Pancreas (tissue), 10 donors: ENCODE data around the gene COX6B2. TPM values are rescaled to one million over a fixed set of nuclear protein-coding genes. Genes with fewer than 3 reads are reported as not detected.

Experiments
- ATAC-seq, 4 donors: fragments of 200-7000 bp; cut with Tn5 transposase; one replicate each; pipeline versions ENCODE4 v1.8.0 to v1.9.1; 2020; ENCODE audit warnings: mild to moderate bottlenecking in 4 of 4, moderate library complexity in 4 of 4
- DNase-seq, 6 donors: peaks; one replicate each; pipeline ENCODE4 v3.0.0-alpha.2; 2020
- FAIRE-seq: peaks from 2 replicates; lab custom pipeline; 2012; peaks lifted over from hg19 to GRCh38; lab: Jason Lieb, UNC
- H3K27ac ChIP-seq, 4 donors: fragments of 200-600 bp; sonication (generic); 1 replicate in 3 of 4; 2 replicates in 1 of 4; pipeline versions ENCODE4 v1.5.0 to v1.8.0; 2020
- H3K27me3 ChIP-seq, 4 donors: fragments of 200-600 bp; one replicate each; pipeline ENCODE4 v1.8.0; 2021
- H3K36me3 ChIP-seq, 3 donors: fragments of 200-600 bp; sonication (generic) in 1 of 3; one replicate each; pipeline versions ENCODE4 v1.5.0 to v1.8.0; 2020 to 2021
- H3K4me1 ChIP-seq, 3 donors: fragments of 200-600 bp; one replicate each; pipeline ENCODE4 v1.8.0; 2021
- H3K4me3 ChIP-seq, 4 donors: fragments of 200-600 bp; sonication (generic) in 2 of 4; one replicate each; pipeline versions ENCODE4 v1.5.0 to v1.8.0; 2020 to 2021
- H3K9me3 ChIP-seq, 4 donors: fragments of 200-600 bp; one replicate each; pipeline ENCODE4 v1.8.0; 2021
- CTCF ChIP-seq, 4 donors: fragments of 200-600 bp; sonication (generic) in 3 of 4; IDR thresholded peaks; one replicate each; pipeline versions ENCODE4 v1.5.0 to v1.8.0; 2021; ENCODE audit warnings: antibody characterized with exemption in 4 of 4
- WGBS, 2 donors: extraction: QIAGEN DNeasy Blood & Tissue Kit; methylation state at CpG; one replicate each; pipeline ENCODE4 v1.1.7; 2013; 5-methylcytosine and 5-hydroxymethylcytosine counted together
- intact Hi-C, 3 donors: fragments of 100-400 bp; cut with DNase I; formaldehyde crosslinking; loops; one replicate each; pipeline versions ENCODE4 v1.11.1 to v1.14.2; 2022
- polyA plus RNA-seq, 2 donors: library from polyadenylated mRNA; stranded (reverse); fragments of 200-250 nt; gene quantifications; one replicate each; pipeline ENCODE4 v1.2.3, GENCODE V29; 2013
- total RNA-seq, 6 donors: library from RNA; stranded (reverse); fragmentation: NEBNext Ultra II Directional in 4 of 6; extraction: Animal tissue kit (Norgen Biotek cat#: 25700) in 4 of 6; gene quantifications; one replicate each; pipeline versions ENCODE4 v1.2.1 to v1.2.4, GENCODE V29; 2021 to 2023
- donor health status: healthy with polysubstance abuse.
- donor health status: DM: no; HTN: no; CAD: no; lungs with moderate emphysema.
- donor health status: DM: no; HTN: no; CAD: no.
- donor health status: control.
- donor health status: control.
- donor health status: Bipolar disorder and iron deficiency.
- donor health status: DM: yes; HTN: yes; CAD: no.
- donor health status: DM: no; HTN: no; CAD: no.
- donor health status: DM: no; HTN: no; CAD: no.
- donor health status: DM: yes; HTN: yes; CAD: no.

COX6B2 gene
- total and polyA plus RNA-seq, 8 donors = 0.28 to 0.62 (median 0.42) TPM; not detected in 5

GRCh38 chr19:55299991-55300390 lies 54.5 kb downstream of the COX6B2 start:
- ATAC-seq = no peak
- FAIRE-seq = no peak
- WGBS, 2 donors = 81 to 89% methylated on average over 10 of the region's 10 CpGs

More at GRCh38 chr19:55299991-55300390, 54.5 kb downstream of the COX6B2 start:
- no peak for TF ChIP-seq CTCF (IDR thresholded peaks at IDR 0.05)
- no peak for DNase-seq
- Histone ChIP-seq H3K27me3 (no peaks in the 10 kb centered on the region), H3K4me1 (no peaks in the 10 kb centered on the region), H3K36me3 (no peaks in the 10 kb centered on the region), H3K9me3 (no peaks in the 10 kb centered on the region), H3K27ac (no peak overlapping the region), H3K4me3 (no peak overlapping the region)
- intact Hi-C loops = loop anchor here in 2 of 3 donors (10.0 kb wide), 3 partner anchors 75 to 105 kb away; partner anchors contain the start of genes IL11 (in 1 of the 2), RPL28 (in 1 of the 2), TMEM190 (in 1 of the 2) and TMEM238 (in 1 of the 2)

Other genes starting within 250 kb of the COX6B2 start
- gene PPP1R12C, start 237.1 kb downstream of the COX6B2 start, total RNA-seq = 10 to 100 TPM; 37.1 to 61.5 (median 50.9) TPM
- 100 to 1,000 TPM; 174 to 266 TPM for gene PPP1R12C, start 237.1 kb downstream of the COX6B2 start, polyA plus RNA-seq
- gene TNNT1, start 205.5 kb downstream of the COX6B2 start, total RNA-seq = under 1 TPM in 1 of 6 donors, not detected in 5; 0.54 TPM
- gene TNNT1, start 205.5 kb downstream of the COX6B2 start, polyA plus RNA-seq = 1 to 10 TPM in 1 of 2 donors, not detected in 1; 4.0 TPM
- gene TNNI3, start 197.0 kb downstream of the COX6B2 start, total RNA-seq = 1 to 10 TPM in 1 of 6 donors, under 1 TPM in 1, not detected in 4; 0.66 to 4.1 TPM
- 1 to 10 TPM; 2.2 to 2.9 TPM for gene TNNI3, start 197.0 kb downstream of the COX6B2 start, polyA plus RNA-seq
- 1 to 10 TPM; 1.2 to 3.2 (median 2.5) TPM for gene DNAAF3, start 188.1 kb downstream of the COX6B2 start, total RNA-seq
- 1 to 10 TPM; 3.0 to 3.3 TPM for gene DNAAF3, start 188.1 kb downstream of the COX6B2 start, polyA plus RNA-seq
- gene SYT5, start 174.4 kb downstream of the COX6B2 start, total RNA-seq = 1 to 10 TPM in 5 of 6 donors, under 1 TPM in 1; 0.88 to 3.7 (median 1.7) TPM
- 10 to 100 TPM; 10.6 to 41.1 TPM for gene SYT5, start 174.4 kb downstream of the COX6B2 start, polyA plus RNA-seq
- 10 to 100 TPM in 2 of 6 donors, 1 to 10 TPM in 4; 5.1 to 15.3 (median 8.8) TPM for gene PTPRH, start 145.2 kb downstream of the COX6B2 start, total RNA-seq
- 1 to 10 TPM; 5.8 to 8.0 TPM for gene PTPRH, start 145.2 kb downstream of the COX6B2 start, polyA plus RNA-seq
- gene TMEM86B, start 126.0 kb downstream of the COX6B2 start, total RNA-seq = 1 to 10 TPM; 1.0 to 1.8 (median 1.5) TPM
- gene TMEM86B, start 126.0 kb downstream of the COX6B2 start, polyA plus RNA-seq = 10 to 100 TPM; 14.4 to 27.3 TPM
- 10 to 100 TPM; 15.3 to 31.4 (median 18.9) TPM for gene PPP6R1, start 95.7 kb downstream of the COX6B2 start, total RNA-seq
- gene PPP6R1, start 95.7 kb downstream of the COX6B2 start, polyA plus RNA-seq = 10 to 100 TPM; 27.0 to 33.1 TPM
- gene HSPBP1, start 74.6 kb downstream of the COX6B2 start, total RNA-seq = 10 to 100 TPM in 4 of 6 donors, 1 to 10 TPM in 2; 7.0 to 16.6 (median 12.3) TPM
- 10 to 100 TPM; 26.4 to 29.5 TPM for gene HSPBP1, start 74.6 kb downstream of the COX6B2 start, polyA plus RNA-seq
- gene BRSK1, start 70.7 kb downstream of the COX6B2 start, total RNA-seq = 1 to 10 TPM in 3 of 6 donors, under 1 TPM in 3; 0.46 to 2.5 (median 1.1) TPM
- gene BRSK1, start 70.7 kb downstream of the COX6B2 start, polyA plus RNA-seq = 1 to 10 TPM; 4.8 to 9.2 TPM
- gene TMEM150B, start 29.4 kb downstream of the COX6B2 start, total RNA-seq = 1 to 10 TPM in 1 of 6 donors, under 1 TPM in 2, not detected in 3; 0.32 to 1.3 (median 0.83) TPM
- gene TMEM150B, start 29.4 kb downstream of the COX6B2 start, polyA plus RNA-seq = under 1 TPM in 1 of 2 donors, not detected in 1; 0.14 TPM
- 10 to 100 TPM in 2 of 6 donors, 1 to 10 TPM in 4; 4.3 to 12.6 (median 6.9) TPM for gene KMT5C, start 14.8 kb downstream of the COX6B2 start, total RNA-seq
- 10 to 100 TPM; 22.3 to 27.4 TPM for gene KMT5C, start 14.8 kb downstream of the COX6B2 start, polyA plus RNA-seq
- not detected for gene GARIN5B, start 8.5 kb upstream of the COX6B2 start, total RNA-seq
- gene GARIN5B, start 8.5 kb upstream of the COX6B2 start, polyA plus RNA-seq = not detected
- gene IL11, start 15.7 kb upstream of the COX6B2 start, total RNA-seq = under 1 TPM in 3 of 6 donors, not detected in 3; 0.20 to 0.41 (median 0.37) TPM
- under 1 TPM; 0.16 to 0.19 TPM for gene IL11, start 15.7 kb upstream of the COX6B2 start, polyA plus RNA-seq
- not detected for gene TMEM190, start 22.1 kb upstream of the COX6B2 start, total RNA-seq
- gene TMEM190, start 22.1 kb upstream of the COX6B2 start, polyA plus RNA-seq = under 1 TPM in 1 of 2 donors, not detected in 1; 0.45 TPM
- 10 to 100 TPM; 14.7 to 32.7 (median 21.3) TPM for gene TMEM238, start 29.6 kb upstream of the COX6B2 start, total RNA-seq
- under 1 TPM; 0.42 TPM for gene TMEM238, start 29.6 kb upstream of the COX6B2 start, polyA plus RNA-seq
- gene RPL28, start 31.2 kb upstream of the COX6B2 start, total RNA-seq = 1,000 to 10,000 TPM in 1 of 6 donors, 100 to 1,000 TPM in 5; 420 to 1,198 (median 819) TPM
- 1,000 to 10,000 TPM in 1 of 2 donors, 100 to 1,000 TPM in 1; 738 to 1,109 TPM for gene RPL28, start 31.2 kb upstream of the COX6B2 start, polyA plus RNA-seq
- gene UBE2S, start 53.1 kb upstream of the COX6B2 start, total RNA-seq = 1 to 10 TPM; 2.0 to 7.3 (median 5.1) TPM
- gene UBE2S, start 53.1 kb upstream of the COX6B2 start, polyA plus RNA-seq = 1 to 10 TPM; 3.6 to 5.0 TPM
- under 1 TPM in 3 of 6 donors, not detected in 3; 0.05 to 0.16 (median 0.06) TPM for gene SHISA7, start 88.6 kb upstream of the COX6B2 start, total RNA-seq
- under 1 TPM; 0.04 to 0.33 TPM for gene SHISA7, start 88.6 kb upstream of the COX6B2 start, polyA plus RNA-seq
- 10 to 100 TPM; 13.0 to 23.9 (median 20.9) TPM for gene ISOC2, start 106.9 kb upstream of the COX6B2 start, total RNA-seq
- 10 to 100 TPM; 38.3 to 43.9 TPM for gene ISOC2, start 106.9 kb upstream of the COX6B2 start, polyA plus RNA-seq
- gene C19orf85, start 110.0 kb upstream of the COX6B2 start, total RNA-seq = not detected
- not detected for gene C19orf85, start 110.0 kb upstream of the COX6B2 start, polyA plus RNA-seq
- gene ZNF628, start 121.9 kb upstream of the COX6B2 start, total RNA-seq = 1 to 10 TPM; 3.4 to 6.2 (median 4.1) TPM
- gene ZNF628, start 121.9 kb upstream of the COX6B2 start, polyA plus RNA-seq = 1 to 10 TPM; 2.6 to 7.8 TPM
- gene NAT14, start 130.5 kb upstream of the COX6B2 start, total RNA-seq = 10 to 100 TPM in 1 of 6 donors, 1 to 10 TPM in 5; 5.8 to 10.1 (median 7.5) TPM
- gene NAT14, start 130.5 kb upstream of the COX6B2 start, polyA plus RNA-seq = 10 to 100 TPM; 27.9 to 32.4 TPM
- 1 to 10 TPM in 4 of 6 donors, under 1 TPM in 2; 0.60 to 5.3 (median 1.4) TPM for gene SSC5D, start 133.7 kb upstream of the COX6B2 start, total RNA-seq
- 1 to 10 TPM in 1 of 2 donors, under 1 TPM in 1; 0.77 to 2.1 TPM for gene SSC5D, start 133.7 kb upstream of the COX6B2 start, polyA plus RNA-seq
- under 1 TPM in 1 of 6 donors, not detected in 5; 0.43 TPM for gene SBK2, start 182.4 kb upstream of the COX6B2 start, total RNA-seq
- under 1 TPM; 0.28 to 0.46 TPM for gene SBK2, start 182.4 kb upstream of the COX6B2 start, polyA plus RNA-seq
- gene SBK3, start 190.8 kb upstream of the COX6B2 start, total RNA-seq = under 1 TPM in 2 of 6 donors, not detected in 4; 0.19 to 0.28 TPM
- under 1 TPM; 0.11 to 0.16 TPM for gene SBK3, start 190.8 kb upstream of the COX6B2 start, polyA plus RNA-seq
- gene ZNF579, start 226.1 kb upstream of the COX6B2 start, total RNA-seq = 10 to 100 TPM in 1 of 6 donors, 1 to 10 TPM in 5; 6.5 to 12.7 (median 9.2) TPM
- gene ZNF579, start 226.1 kb upstream of the COX6B2 start, polyA plus RNA-seq = 10 to 100 TPM; 11.6 to 16.1 TPM
- gene FIZ1, start 244.8 kb upstream of the COX6B2 start, total RNA-seq = 10 to 100 TPM in 2 of 6 donors, 1 to 10 TPM in 4; 6.8 to 12.1 (median 8.9) TPM
- 10 to 100 TPM; 12.6 TPM for gene FIZ1, start 244.8 kb upstream of the COX6B2 start, polyA plus RNA-seq
- 10 to 100 TPM; 17.1 to 37.0 (median 33.1) TPM for gene ZNF524, start 245.6 kb upstream of the COX6B2 start, total RNA-seq
- gene ZNF524, start 245.6 kb upstream of the COX6B2 start, polyA plus RNA-seq = 10 to 100 TPM; 26.7 to 79.4 TPM